GM19328 (cell line): ENCODE results near the gene SH3D19.
"Not testable (repeated sequence)": the region's sequence is repeated elsewhere in the genome, so short reads cannot be mapped to it uniquely, and the experiment has no call there.

Source experiments
- ATAC-seq: cut with Tn5 transposase; IDR thresholded peaks from one replicate; pipeline ENCODE4 v1.9.1; 2021; ENCODE audit warnings: mild to moderate bottlenecking, moderate library complexity; ENCODE audit not compliant: unreplicated experiment

The SH3D19 gene

GRCh38 chr4:151284534-151285245 lies 40.7 kb downstream of the SH3D19 start:
- ATAC-seq = no peak

- ATAC-seq = no peak
Observed at GRCh38 chr4:151276787-151277562, 48.4 kb downstream of the SH3D19 start, which contains the start of gene PRSS48. TSS of gene PRSS48 (plus strand) at chr4:151277161. CDS start at chr4:151277173, 12 bp downstream.

- ATAC-seq = not testable (repeated sequence)
Observed at GRCh38 chr4:151268905-151269304, 56.5 kb downstream of the SH3D19 start.

- ATAC-seq = no peak
Observed at GRCh38 chr4:151267822-151268535, 57.4 kb downstream of the SH3D19 start.

- no peak for ATAC-seq
Observed at GRCh38 chr4:151267104-151267503, 58.3 kb downstream of the SH3D19 start.

- no peak for ATAC-seq
Observed at GRCh38 chr4:151266497-151266896, 58.9 kb downstream of the SH3D19 start.

GRCh38 chr4:151263455-151263854 lies 62.0 kb downstream of the SH3D19 start:
- no peak for ATAC-seq

- no peak for ATAC-seq
Observed at GRCh38 chr4:151260526-151260925, 64.9 kb downstream of the SH3D19 start.

GRCh38 chr4:151259752-151260151 lies 65.7 kb downstream of the SH3D19 start:
- no peak for ATAC-seq

- ATAC-seq = no peak
Observed at GRCh38 chr4:151257704-151258103, 67.7 kb downstream of the SH3D19 start.

GRCh38 chr4:151256134-151256533 lies 69.3 kb downstream of the SH3D19 start:
- ATAC-seq = no peak

- ATAC-seq = not testable (repeated sequence)
Observed at GRCh38 chr4:151255680-151256079, 69.7 kb downstream of the SH3D19 start.

- ATAC-seq = not testable (repeated sequence)
Observed at GRCh38 chr4:151255226-151255625, 70.2 kb downstream of the SH3D19 start.

GRCh38 chr4:151251603-151252304 lies 73.7 kb downstream of the SH3D19 start:
- no peak for ATAC-seq

- ATAC-seq = no peak
Observed at GRCh38 chr4:151250706-151251105, 74.7 kb downstream of the SH3D19 start.

GRCh38 chr4:151248519-151248918 lies 76.9 kb downstream of the SH3D19 start:
- ATAC-seq = no peak

- no peak for ATAC-seq
Observed at GRCh38 chr4:151247395-151247794, 78.0 kb downstream of the SH3D19 start.

GRCh38 chr4:151246742-151247141 lies 78.7 kb downstream of the SH3D19 start:
- ATAC-seq = no peak

- no peak for ATAC-seq
Observed at GRCh38 chr4:151242305-151242704, 83.1 kb downstream of the SH3D19 start.

- ATAC-seq = no peak
Observed at GRCh38 chr4:151239608-151240007, 85.8 kb downstream of the SH3D19 start.

GRCh38 chr4:151238477-151238876 lies 86.9 kb downstream of the SH3D19 start:
- no peak for ATAC-seq
